Neutrophil (primary cell): ENCODE data around the gene SCNM1.
"Not testable (repeated sequence)": the region's sequence is repeated elsewhere in the genome, so short reads cannot be mapped to it uniquely, and the experiment has no call there.

Experiments used
- H3K27ac ChIP-seq: fragments of 200-600 bp; sonication (generic); 2 replicates; pipeline ENCODE4 v1.5.1; 2016; ENCODE audit warnings: mild to moderate bottlenecking, moderate library complexity
- H3K27me3 ChIP-seq: fragments of 200-600 bp; sonication (generic); 2 replicates; pipeline ENCODE4 v1.6.0; 2016; ENCODE audit warnings: mild to moderate bottlenecking
- H3K36me3 ChIP-seq: fragments of 200-600 bp; sonication (generic); 2 replicates; pipeline ENCODE4 v1.5.1; 2017
- H3K4me1 ChIP-seq, 2 experiments: fragments of 200-600 bp in 1 of 2; sonication (generic) in 1 of 2; 1 replicate in 1 of 2; 2 replicates in 1 of 2; pipeline versions ENCODE4 v1.5.1 to v1.6.1; 2013 to 2016; ENCODE audit warnings: low read depth in 1 of 2, low read length in 1 of 2, mild to moderate bottlenecking in 1 of 2, moderate library complexity in 1 of 2; ENCODE audit not compliant: control insufficient read depth in 1 of 2, insufficient read depth in 1 of 2
- H3K4me3 ChIP-seq, 2 experiments: fragments of 200-600 bp in 1 of 2; sonication (generic) in 1 of 2; 1 replicate in 1 of 2; 2 replicates in 1 of 2; pipeline ENCODE4 v1.5.1; 2013 to 2016; ENCODE audit warnings: low read depth in 1 of 2, low read length in 1 of 2, mild to moderate bottlenecking in 1 of 2, moderate library complexity in 1 of 2
- H3K9me3 ChIP-seq: fragments of 200-600 bp; sonication (generic); 2 replicates; pipeline ENCODE4 v1.5.1; 2016
- TF ChIP-seq, protein P1 (sequence below): fragments of 200-600 bp; sonication (generic); IDR thresholded peaks from 2 replicates; pipeline ENCODE4 v1.5.1; 2016; ENCODE audit warnings: antibody characterized with exemption

The SCNM1 gene

GRCh38 chr1:151196292-151196800 is 30.4 kb downstream of the SCNM1 start:
- H3K4me3 ChIP-seq: no peak overlapping the region
- H3K27ac ChIP-seq: no peak overlapping the region
- H3K36me3 ChIP-seq: no peaks in the 10 kb centered on the region
- H3K27me3 ChIP-seq: peaks cover 34% of the 10 kb centered on the region
- TF ChIP-seq, protein P1, sequence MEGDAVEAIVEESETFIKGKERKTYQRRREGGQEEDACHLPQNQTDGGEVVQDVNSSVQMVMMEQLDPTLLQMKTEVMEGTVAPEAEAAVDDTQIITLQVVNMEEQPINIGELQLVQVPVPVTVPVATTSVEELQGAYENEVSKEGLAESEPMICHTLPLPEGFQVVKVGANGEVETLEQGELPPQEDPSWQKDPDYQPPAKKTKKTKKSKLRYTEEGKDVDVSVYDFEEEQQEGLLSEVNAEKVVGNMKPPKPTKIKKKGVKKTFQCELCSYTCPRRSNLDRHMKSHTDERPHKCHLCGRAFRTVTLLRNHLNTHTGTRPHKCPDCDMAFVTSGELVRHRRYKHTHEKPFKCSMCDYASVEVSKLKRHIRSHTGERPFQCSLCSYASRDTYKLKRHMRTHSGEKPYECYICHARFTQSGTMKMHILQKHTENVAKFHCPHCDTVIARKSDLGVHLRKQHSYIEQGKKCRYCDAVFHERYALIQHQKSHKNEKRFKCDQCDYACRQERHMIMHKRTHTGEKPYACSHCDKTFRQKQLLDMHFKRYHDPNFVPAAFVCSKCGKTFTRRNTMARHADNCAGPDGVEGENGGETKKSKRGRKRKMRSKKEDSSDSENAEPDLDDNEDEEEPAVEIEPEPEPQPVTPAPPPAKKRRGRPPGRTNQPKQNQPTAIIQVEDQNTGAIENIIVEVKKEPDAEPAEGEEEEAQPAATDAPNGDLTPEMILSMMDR: no peak
- no peaks in the 10 kb centered on the region for H3K9me3 ChIP-seq
- H3K4me1 ChIP-seq: peaks cover 19 to 22% of the 10 kb centered on the region in 2 experiments

DNA sequence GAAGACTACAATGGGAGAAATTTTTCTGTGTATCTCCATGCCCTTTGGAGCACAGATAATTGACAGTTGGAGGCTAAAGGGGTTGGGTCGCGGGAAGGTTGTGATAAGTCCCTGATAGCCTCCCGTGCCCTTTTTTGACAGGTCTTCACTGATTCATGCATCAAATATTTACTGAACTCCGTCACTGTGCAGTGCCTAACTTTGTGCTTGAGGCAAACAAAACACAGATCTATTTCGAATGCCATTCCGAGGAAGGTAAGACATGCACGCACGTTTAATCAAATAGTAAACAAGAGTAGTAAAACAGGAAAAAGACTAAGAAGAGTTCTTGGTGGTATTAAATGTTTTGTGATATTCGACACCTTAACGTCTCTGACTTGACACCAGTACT is 31.9 kb downstream of the SCNM1 start:
- peaks cover 24% of the 10 kb centered on the region for H3K27me3 ChIP-seq
- peaks cover 19 to 22% of the 10 kb centered on the region in 2 experiments for H3K4me1 ChIP-seq
- H3K4me3 ChIP-seq: peak overlapping the region; percentile 88 to 99
- no peaks in the 10 kb centered on the region for H3K9me3 ChIP-seq
- TF ChIP-seq, protein P1: no peak
- H3K36me3 ChIP-seq: peaks cover 4% of the 10 kb centered on the region
- peak overlapping the region; percentile 94 for H3K27ac ChIP-seq

DNA sequence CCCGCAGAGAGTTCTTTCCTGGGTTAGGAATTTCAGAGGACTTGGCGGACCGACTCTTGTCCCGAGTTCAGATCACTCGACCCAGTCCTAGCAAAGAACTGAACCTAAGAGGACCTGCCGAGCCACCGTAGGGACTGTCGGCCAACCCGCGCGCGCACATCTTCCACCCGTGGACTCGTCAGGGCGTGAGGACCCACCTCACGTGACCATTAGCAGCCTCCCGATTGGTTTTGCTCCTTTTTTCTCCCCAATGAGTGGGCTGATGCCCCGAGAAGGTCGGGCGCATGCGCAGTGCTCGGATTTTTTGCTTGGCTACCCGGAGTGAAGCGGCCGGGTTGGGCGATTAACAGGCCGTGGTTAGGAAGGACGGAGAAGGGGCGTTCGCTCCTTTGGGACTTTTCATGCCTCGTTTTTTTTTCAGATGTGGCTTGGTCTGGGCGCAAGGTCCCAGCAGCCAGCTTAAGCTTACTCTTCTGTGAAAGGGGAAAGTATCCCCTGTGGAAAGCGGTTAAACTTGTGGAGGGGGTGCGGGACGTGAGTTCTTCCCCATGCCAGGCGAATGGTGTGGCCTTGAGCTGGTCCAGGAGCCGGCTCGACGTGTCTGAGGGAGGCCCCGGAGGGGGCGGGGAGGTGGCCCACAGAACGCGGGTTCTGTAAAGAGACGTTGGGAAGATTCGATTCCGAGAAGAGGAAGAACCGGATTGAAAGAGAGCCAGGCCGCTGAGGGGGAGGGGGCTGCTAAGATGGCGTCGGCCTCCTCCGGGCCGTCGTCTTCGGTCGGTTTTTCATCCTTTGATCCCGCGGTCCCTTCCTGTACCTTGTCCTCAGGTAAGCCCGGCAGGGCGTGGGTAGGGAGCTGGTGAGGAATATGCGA is 32.5 kb downstream of the SCNM1 start, which contains the start of gene PIP5K1A:
Gene PIP5K1A, plus strand, starts transcription at position 299 of the 874 bp plus-strand sequence. Its CDS starts 445 bp downstream, at position 744.
- Histone ChIP-seq H3K4me1 (peaks cover 19 to 22% of the 10 kb centered on the region in 2 experiments), H3K27me3 (peaks cover 18% of the 10 kb centered on the region), H3K4me3 (peak within 1 kb of the TSS; percentile 88 to 99), H3K9me3 (no peaks in the 10 kb centered on the region), H3K36me3 (peaks cover 10% of the 10 kb centered on the region), H3K27ac (peak within 1 kb of the TSS; percentile 94)
- TF ChIP-seq, protein P1: no peak

- Histone ChIP-seq H3K4me3 (peak overlapping the region; percentile 88 to 99), H3K27me3 (peaks cover 4% of the 10 kb centered on the region), H3K4me1 (peaks cover 19 to 22% of the 10 kb centered on the region in 2 experiments), H3K36me3 (peaks cover 13% of the 10 kb centered on the region), H3K9me3 (no peaks in the 10 kb centered on the region), H3K27ac (peak overlapping the region; percentile 94)
- TF ChIP-seq, protein P1: no peak
Measured at GRCh38 chr1:151199873-151200581, 34.1 kb downstream of the SCNM1 start.

DNA sequence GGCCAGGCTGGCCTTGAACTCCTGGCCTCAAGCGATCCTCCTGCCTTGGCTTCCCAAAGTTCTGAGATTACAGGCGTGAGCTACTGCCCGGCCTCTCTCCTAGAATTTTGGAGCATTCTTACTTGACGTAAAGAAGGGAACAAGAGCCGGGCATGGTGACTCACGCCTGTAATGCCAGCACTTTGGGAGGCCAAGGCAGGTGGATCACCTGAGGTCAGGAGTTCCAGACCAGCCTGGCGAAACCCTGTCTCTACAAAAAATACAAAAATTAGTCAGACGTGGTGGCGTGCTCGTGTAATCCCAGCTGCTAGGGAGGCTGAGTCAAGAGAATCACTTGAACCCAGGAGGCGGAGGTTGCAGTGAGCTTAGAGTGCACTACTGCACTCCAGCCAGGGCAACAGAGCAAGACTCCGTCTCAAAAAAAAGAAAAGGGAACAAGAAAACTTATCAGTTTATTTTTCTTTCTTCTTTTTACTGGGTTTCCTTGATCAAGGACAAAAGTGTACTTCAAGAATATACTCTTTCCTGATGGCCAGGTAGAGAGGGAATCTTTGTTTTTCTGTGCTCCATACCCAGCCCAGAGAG is 39.5 kb downstream of the SCNM1 start:
- H3K27me3 ChIP-seq, H3K4me1 ChIP-seq, H3K9me3 ChIP-seq, H3K4me3 ChIP-seq: not testable (repeated sequence)
- Histone ChIP-seq H3K36me3 (peaks cover 43% of the 10 kb centered on the region), H3K27ac (peak overlapping the region; percentile 53)
